ENCODE results near the gene GRK5. TPM values are rescaled to one million over a fixed set of nuclear protein-coding genes. Genes with fewer than 3 reads are reported as not detected.

The GRK5 gene
- total RNA-seq, 2 experiments from 2014 or later, result 23.2 to 29.5 TPM

DNA sequence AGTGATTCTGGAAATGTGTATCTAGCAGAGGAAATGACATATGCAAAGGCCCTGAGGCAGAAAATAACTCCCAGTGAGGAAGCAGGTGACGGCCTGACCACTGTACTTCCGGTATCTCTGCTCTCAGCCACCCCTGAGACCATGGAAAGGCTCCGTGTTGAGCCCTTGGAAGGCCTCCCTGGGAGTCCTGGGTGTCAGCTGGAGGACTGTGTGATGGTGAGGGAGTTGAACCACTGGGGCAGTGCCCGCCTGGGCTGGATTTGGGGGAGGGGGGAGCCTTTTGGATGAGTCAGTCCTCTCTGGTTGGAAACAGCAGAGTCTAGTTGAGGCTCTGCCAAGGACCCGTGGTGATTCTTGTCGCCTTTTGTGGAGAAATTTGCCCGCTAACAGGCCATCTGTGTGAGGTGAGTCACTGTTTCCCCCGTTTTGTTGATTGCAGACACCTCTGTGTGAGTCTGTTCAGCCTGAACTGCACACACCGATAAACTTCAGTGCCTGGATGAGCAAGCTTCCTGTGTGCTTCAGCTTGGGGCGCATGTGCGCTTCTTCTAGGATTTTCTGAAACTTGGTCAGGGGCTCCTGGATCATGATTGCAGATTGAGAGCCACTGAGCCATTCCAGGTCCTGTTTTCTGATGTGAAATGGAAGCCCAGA is 98.6 kb downstream of the GRK5 start:
- peaks cover 11% of the 10 kb centered on the region for H3K27me3 Mint-ChIP-seq
- peak; percentile 96 for DNase-seq
- peaks cover 84% of the 10 kb centered on the region for H3K4me1 Mint-ChIP-seq
- CTCF ChIA-PET, result interaction anchor here (1.0 to 13.5 kb wide), 18 partner anchors 9 to 237 kb away, joined by 3 to 114 read pairs (median 4); partner anchors contain the start of genes GRK5 and RGS10
- no peaks in the 10 kb centered on the region for H3K36me3 Mint-ChIP-seq
- peak overlapping the region; percentile 99 for H3K27ac Mint-ChIP-seq
- ATAC-seq, result peak; percentile 83
- H3K4me3 Mint-ChIP-seq, result peak overlapping the region; percentile 74
- no peaks in the 10 kb centered on the region for H3K9me3 Mint-ChIP-seq (ENCODE audit: low read depth)

DNA sequence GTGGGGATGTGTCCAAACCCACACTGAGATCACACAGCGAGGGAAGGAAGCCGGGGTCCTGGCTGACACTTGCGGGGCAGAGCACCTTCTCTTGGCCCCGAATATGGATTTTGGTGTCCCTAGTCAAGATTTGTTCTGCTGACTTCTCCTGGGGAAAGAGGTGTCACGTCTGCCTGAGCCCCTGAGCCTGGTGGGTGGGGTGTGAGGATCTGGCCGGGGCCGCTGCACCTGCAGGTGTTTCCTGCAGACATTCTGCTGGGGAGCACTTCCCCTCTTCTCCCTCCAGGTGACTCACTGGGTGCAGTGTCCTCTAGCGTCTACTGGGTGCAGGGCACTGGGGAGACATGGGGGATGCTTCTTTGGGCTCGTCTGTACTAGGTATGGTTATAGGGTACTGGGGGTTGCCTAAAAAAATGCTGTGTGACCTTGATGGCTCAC is 99.2 kb downstream of the GRK5 start:
- CTCF ChIA-PET, result interaction anchor here (0.6 to 13.5 kb wide), 20 partner anchors 9 to 236 kb away, joined by 3 to 114 read pairs (median 4); partner anchors contain the start of genes GRK5 and RGS10
- H3K4me1 Mint-ChIP-seq, result peaks cover 82% of the 10 kb centered on the region
- no peaks in the 10 kb centered on the region for H3K36me3 Mint-ChIP-seq
- peak overlapping the region; percentile 99 for H3K27ac Mint-ChIP-seq
- no peaks in the 10 kb centered on the region for H3K9me3 Mint-ChIP-seq (ENCODE audit: low read depth)
- ATAC-seq, result peak; percentile 72
- peaks cover 14% of the 10 kb centered on the region for H3K27me3 Mint-ChIP-seq
- peak overlapping the region; percentile 74 for H3K4me3 Mint-ChIP-seq
- DNase-seq, result peak; percentile 85

DNA sequence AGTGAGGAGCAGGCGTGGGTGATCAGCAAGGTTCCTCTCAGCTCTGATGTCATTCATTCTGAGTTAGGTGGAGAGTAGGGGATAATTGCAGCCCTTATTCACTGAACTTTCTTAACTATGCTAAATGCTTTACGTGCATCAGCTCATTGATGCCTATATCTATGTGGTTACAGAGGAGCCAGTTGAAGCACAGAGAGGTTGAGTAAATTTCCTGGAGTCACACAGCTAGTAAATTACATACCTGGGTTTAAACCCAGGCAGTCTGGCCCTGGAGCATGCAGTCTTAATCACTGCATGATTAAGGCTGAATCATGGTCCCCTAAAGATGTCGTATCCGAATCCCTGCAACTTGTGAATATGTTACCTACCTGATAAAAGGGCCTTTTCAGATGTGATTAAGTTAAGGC is 99.6 kb downstream of the GRK5 start:
- peak overlapping the region; percentile 74 for H3K4me3 Mint-ChIP-seq
- H3K27me3 Mint-ChIP-seq, result peaks cover 14% of the 10 kb centered on the region
- peaks cover 79% of the 10 kb centered on the region for H3K4me1 Mint-ChIP-seq
- peak overlapping the region; percentile 99 for H3K27ac Mint-ChIP-seq
- no peak for ATAC-seq
- DNase-seq, result no peak
- H3K36me3 Mint-ChIP-seq, result peaks cover 1% of the 10 kb centered on the region
- CTCF ChIA-PET, result interaction anchor here (0.6 to 13.5 kb wide), 13 partner anchors 13 to 194 kb away, joined by 3 to 114 read pairs (median 3); partner anchors contain the start of gene GRK5
- no peaks in the 10 kb centered on the region for H3K9me3 Mint-ChIP-seq (ENCODE audit: low read depth)

DNA sequence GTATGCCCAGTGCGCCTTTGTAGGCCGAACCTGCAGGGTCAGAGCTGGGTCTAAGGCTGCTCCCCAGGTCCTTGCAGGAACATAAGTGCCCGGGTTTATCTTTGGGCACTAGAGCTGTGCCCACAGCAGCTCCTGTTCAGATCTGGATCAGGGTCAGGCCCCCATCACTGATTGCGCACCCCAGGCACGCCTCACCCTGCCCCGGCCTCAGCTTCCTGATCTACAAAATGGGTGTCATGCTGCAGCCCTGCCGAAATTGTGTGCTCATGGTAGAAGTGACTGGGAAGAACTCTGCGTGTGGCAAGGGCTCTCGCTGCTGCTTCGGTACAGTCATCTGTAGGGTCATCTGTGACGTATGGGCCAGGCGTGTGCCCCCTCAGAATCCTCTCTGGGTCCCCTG is 100.7 kb downstream of the GRK5 start:
- Mint-ChIP-seq H3K4me1 (peaks cover 75% of the 10 kb centered on the region), H3K4me3 (no peak overlapping the region), H3K27ac (no peak overlapping the region), H3K9me3 (ENCODE audit: low read depth) (peaks cover 4% of the 10 kb centered on the region), H3K27me3 (peaks cover 20% of the 10 kb centered on the region), H3K36me3 (peaks cover 8% of the 10 kb centered on the region)
- DNase-seq (no peak), ATAC-seq (no peak)
- CTCF ChIA-PET, result interaction anchor here (0.9 to 2.5 kb wide), 5 partner anchors 12 to 294 kb away, joined by 3 to 8 read pairs (median 3); no protein-coding TSS in a partner anchor

DNA sequence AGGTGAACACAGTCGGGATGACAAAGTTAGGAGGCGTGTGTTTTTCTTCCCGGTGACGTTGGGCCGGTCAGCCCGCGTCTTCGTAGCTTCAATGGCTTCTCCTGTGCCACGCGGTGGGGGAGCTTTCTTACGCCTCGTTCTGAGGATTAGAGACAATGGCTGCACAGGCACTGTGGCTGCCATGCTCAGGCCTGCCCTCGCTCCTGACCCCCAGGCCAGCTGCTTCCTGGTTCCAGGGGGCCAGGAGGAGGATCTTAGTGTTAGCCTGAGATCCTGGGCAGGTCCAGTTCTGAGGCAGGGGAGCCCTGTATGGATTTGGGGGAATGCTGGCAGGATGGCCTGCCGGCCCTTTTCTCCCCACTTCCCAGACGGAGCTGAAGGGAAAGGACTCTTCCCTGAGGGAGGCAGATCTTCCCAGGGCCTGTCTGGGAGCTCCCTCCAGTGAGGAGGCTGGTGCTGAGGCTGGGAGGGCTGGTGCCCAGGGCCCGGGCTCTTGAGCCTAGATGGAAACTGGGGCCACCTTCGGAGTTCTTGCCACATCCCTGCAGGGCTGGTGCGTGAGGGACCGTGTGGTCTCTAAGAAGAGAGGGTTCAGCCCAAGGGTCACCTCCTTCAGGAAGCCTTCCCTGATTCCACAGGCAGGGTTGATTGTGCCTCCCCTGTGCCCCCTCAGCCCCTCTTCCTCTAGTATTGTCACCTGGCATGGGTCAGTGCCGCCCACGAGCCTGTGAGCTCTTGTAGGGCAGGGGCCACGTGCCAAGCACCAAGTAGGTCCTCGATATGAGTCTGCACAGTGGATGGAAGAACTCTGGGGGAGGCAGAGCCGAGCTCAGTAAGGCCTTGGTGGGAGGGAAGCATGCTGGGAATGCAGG is 101.4 kb downstream of the GRK5 start:
- H3K4me3 Mint-ChIP-seq, result no peak overlapping the region
- CTCF ChIA-PET, result interaction anchor here (0.5 to 1.6 kb wide), 5 partner anchors 18 to 293 kb away, joined by 3 to 5 read pairs (median 3); partner anchors contain the start of gene GRK5
- peaks cover 8% of the 10 kb centered on the region for H3K36me3 Mint-ChIP-seq
- ATAC-seq, result no peak
- H3K9me3 Mint-ChIP-seq (ENCODE audit: low read depth), result peaks cover 4% of the 10 kb centered on the region
- H3K27me3 Mint-ChIP-seq, result peaks cover 20% of the 10 kb centered on the region
- H3K4me1 Mint-ChIP-seq, result peaks cover 76% of the 10 kb centered on the region
- H3K27ac Mint-ChIP-seq, result no peak overlapping the region
- DNase-seq, result no peak

DNA sequence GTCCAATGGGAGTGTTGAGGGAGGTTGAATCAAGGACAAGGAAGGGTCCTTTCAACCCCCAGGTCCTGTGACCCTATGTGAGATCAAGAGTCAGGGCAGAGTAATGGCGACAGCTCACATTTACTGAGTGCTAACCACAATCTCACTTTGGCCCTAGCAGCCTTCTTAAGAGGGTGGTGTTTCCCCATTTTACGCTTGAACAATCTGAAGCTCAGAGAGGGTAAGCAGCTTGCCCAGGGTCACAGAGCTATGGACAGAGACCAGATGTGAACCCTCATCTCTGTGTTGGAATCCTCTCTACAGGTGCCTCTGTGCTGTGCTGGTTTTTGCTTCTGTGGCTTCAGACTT is 102.0 kb downstream of the GRK5 start:
- Mint-ChIP-seq H3K27me3 (peaks cover 20% of the 10 kb centered on the region), H3K36me3 (peaks cover 8% of the 10 kb centered on the region), H3K4me1 (peaks cover 77% of the 10 kb centered on the region), H3K27ac (no peak overlapping the region), H3K4me3 (no peak overlapping the region), H3K9me3 (ENCODE audit: low read depth) (peaks cover 4% of the 10 kb centered on the region)
- CTCF ChIA-PET, result interaction anchor here (0.5 to 1.3 kb wide), 3 partner anchors 19 to 110 kb away, joined by 3 to 5 read pairs (median 3); partner anchors contain the start of gene GRK5
- ATAC-seq (no peak), DNase-seq (no peak)

DNA sequence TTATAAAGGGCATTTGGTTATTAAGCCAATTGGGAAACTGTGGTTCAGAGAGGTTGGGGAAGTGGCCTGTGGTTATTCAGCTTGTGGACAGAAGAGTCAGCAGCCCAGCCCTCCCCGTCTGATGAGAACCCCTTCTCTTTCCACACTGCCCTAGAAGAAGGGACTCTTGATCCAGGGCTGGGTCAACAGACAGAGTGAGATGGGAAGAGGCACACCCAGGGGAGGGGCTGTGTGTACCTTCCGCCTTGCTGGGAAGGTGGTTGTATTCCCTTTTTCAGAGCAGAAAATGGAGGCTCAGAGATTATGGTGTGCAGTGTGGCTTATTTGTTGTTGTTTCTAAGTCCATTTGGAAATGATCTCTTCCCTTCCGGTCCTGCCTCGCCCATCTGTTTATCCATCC is 103.4 kb downstream of the GRK5 start:
- peaks cover 20% of the 10 kb centered on the region for H3K27me3 Mint-ChIP-seq
- peaks cover 77% of the 10 kb centered on the region for H3K4me1 Mint-ChIP-seq
- H3K9me3 Mint-ChIP-seq (ENCODE audit: low read depth), result peaks cover 4% of the 10 kb centered on the region
- no peak overlapping the region for H3K4me3 Mint-ChIP-seq
- peaks cover 8% of the 10 kb centered on the region for H3K36me3 Mint-ChIP-seq
- CTCF ChIA-PET, result interaction anchor here (1.2 to 1.4 kb wide), 3 partner anchors 9 to 134 kb away, joined by 3 to 4 read pairs (median 4); no protein-coding TSS in a partner anchor
- ATAC-seq, result no peak
- H3K27ac Mint-ChIP-seq, result no peak overlapping the region
- no peak for DNase-seq

DNA sequence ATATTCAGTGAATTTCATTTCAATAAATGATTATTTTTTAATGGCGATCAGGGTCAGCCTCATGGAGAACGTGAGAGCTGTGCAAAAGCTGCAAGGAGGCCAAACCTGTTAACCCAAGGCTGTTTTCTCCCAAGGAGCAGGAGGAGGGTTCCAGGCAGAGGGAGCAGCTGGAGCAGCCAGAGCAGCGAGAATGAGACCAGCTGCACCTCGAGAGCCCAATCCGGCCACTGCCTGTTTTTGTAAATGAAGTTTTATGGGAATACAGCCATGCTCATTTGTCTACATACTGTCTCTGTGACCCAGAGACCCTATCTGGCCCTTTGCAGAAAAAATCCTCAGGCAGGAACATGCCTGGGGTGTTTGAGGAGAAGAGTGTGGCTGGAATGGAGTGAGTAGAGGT is 104.9 kb downstream of the GRK5 start:
- CTCF ChIA-PET, result interaction anchor here (1.4 kb wide), 2 partner anchors 103 to 105 kb away, joined by 4 to 7 read pairs; partner anchors contain the start of gene GRK5
- Mint-ChIP-seq H3K9me3 (ENCODE audit: low read depth) (peaks cover 4% of the 10 kb centered on the region), H3K27ac (peak overlapping the region; percentile 85), H3K4me3 (peak overlapping the region; percentile 53), H3K4me1 (peaks cover 76% of the 10 kb centered on the region), H3K36me3 (peaks cover 8% of the 10 kb centered on the region), H3K27me3 (peaks cover 23% of the 10 kb centered on the region)
- ATAC-seq (no peak), DNase-seq (no peak)

DNA sequence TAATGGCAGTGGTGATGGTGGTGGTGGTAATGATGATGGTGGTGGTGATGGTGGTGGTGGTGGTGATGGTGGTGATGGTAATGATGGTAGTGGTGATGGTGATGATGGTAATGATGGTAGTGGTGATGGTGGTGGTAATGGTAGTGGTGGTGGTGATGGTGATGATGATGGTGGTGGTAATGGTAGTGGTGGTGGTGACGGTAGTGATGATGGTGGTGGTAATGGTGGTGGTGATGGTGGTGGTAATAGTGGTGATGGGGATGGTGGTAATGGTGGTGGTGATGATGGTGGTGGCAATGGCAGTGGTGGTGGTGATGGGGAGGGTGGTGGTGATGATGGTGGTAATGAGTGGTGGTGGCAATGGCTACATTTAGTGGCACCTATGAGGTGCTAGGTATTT is 105.7 kb downstream of the GRK5 start:
- peaks cover 71% of the 10 kb centered on the region for H3K4me1 Mint-ChIP-seq
- peak overlapping the region; percentile 53 for H3K4me3 Mint-ChIP-seq
- peaks cover 4% of the 10 kb centered on the region for H3K9me3 Mint-ChIP-seq (ENCODE audit: low read depth)
- CTCF ChIA-PET, result no interaction called here
- no peak for ATAC-seq
- H3K27ac Mint-ChIP-seq, result peak overlapping the region; percentile 85
- peaks cover 23% of the 10 kb centered on the region for H3K27me3 Mint-ChIP-seq
- DNase-seq, result no peak
- H3K36me3 Mint-ChIP-seq, result peaks cover 8% of the 10 kb centered on the region

DNA sequence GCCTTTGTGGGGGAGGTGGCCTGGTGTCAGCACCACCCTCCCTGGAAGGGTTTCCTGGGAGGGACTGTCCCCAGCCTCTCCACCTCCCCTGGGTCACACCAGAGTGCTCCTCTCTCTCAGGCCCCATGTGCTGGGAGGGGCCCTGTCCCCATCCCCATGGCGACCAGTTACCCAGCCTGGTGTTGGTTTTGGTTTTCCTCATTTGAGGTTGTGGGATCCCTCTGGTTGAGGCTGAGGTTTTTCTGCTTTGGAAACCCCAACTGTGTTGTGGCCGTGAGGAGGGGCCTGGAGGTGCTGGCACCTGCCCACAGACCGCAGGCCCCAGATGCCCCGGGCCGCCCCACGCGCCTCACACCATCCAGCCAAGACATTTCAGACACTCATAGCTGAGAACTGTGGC is 106.3 kb downstream of the GRK5 start:
- Mint-ChIP-seq H3K36me3 (peaks cover 8% of the 10 kb centered on the region), H3K9me3 (ENCODE audit: low read depth) (peaks cover 4% of the 10 kb centered on the region), H3K4me1 (peaks cover 71% of the 10 kb centered on the region), H3K27me3 (peaks cover 24% of the 10 kb centered on the region), H3K27ac (peak overlapping the region; percentile 85), H3K4me3 (peak overlapping the region; percentile 29)
- peak; percentile 59 for ATAC-seq
- CTCF ChIA-PET, result interaction anchor here (0.7 kb wide), 1 partner anchor 110 kb away, joined by 3 read pairs; no protein-coding TSS in a partner anchor
- peak; percentile 80 for DNase-seq

DNA sequence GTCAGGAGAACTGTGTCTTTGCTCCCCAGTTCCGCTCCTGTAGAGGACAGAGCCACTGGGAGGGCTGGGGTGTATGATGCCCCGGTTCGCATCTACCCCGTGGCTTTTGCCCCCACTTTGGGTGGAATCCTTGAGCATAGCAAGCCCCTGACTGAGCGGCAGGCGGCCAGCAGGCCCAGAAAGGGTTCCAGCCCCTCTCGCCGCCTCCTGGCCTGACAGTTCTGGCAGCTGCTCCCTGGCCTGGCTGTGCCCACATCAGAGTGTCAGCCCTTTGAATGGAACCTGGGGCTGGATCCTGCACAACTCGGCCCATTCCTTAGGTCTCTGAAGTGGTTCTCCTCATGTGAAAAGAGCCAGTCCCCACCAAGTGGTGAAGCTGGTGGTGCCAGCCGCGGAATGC is 106.7 kb downstream of the GRK5 start:
- CTCF ChIA-PET, result interaction anchor here (0.7 to 1.3 kb wide), 3 partner anchors 14 to 115 kb away, joined by 3 to 4 read pairs (median 3); no protein-coding TSS in a partner anchor
- H3K9me3 Mint-ChIP-seq (ENCODE audit: low read depth), result peaks cover 4% of the 10 kb centered on the region
- H3K4me3 Mint-ChIP-seq, result no peak overlapping the region
- H3K36me3 Mint-ChIP-seq, result peaks cover 8% of the 10 kb centered on the region
- H3K4me1 Mint-ChIP-seq, result peaks cover 70% of the 10 kb centered on the region
- peaks cover 25% of the 10 kb centered on the region for H3K27me3 Mint-ChIP-seq
- ATAC-seq (no peak), DNase-seq (no peak)
- H3K27ac Mint-ChIP-seq, result peak overlapping the region; percentile 2

DNA sequence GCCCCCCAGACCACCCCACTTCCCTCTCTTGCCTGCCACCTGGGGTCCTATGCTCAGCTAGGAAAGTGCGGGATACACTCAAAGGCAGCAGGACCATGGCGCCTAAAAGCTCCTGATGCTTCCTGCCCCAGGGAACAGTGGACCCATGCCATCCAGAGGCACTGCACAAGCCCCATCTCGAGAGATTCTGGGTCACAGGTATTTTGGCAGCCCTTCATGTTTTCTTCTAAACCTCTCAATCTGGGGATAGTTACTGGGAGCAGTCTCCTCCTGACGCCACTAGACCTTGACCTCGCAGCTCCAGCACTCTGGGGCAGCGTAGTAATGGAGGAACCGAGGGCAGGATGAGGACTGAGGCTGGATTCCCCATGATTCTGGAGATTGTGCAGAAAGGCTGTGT is 107.1 kb downstream of the GRK5 start:
- DNase-seq, result no peak
- peaks cover 4% of the 10 kb centered on the region for H3K9me3 Mint-ChIP-seq (ENCODE audit: low read depth)
- peaks cover 25% of the 10 kb centered on the region for H3K27me3 Mint-ChIP-seq
- no peak overlapping the region for H3K27ac Mint-ChIP-seq
- peaks cover 66% of the 10 kb centered on the region for H3K4me1 Mint-ChIP-seq
- ATAC-seq, result no peak
- CTCF ChIA-PET, result interaction anchor here (0.7 to 1.3 kb wide), 3 partner anchors 15 to 115 kb away, joined by 3 to 4 read pairs (median 3); no protein-coding TSS in a partner anchor
- no peak overlapping the region for H3K4me3 Mint-ChIP-seq
- H3K36me3 Mint-ChIP-seq, result peaks cover 8% of the 10 kb centered on the region

All from activated CD8-positive, alpha-beta memory T cell treated with anti-CD3 and anti-CD28 coated beads, Interleukin-2, amount 10 ng/mL, durations not matched to agents 7 days and 5 days (primary cell).